Neural cell (in vitro differentiated cells): ENCODE data around the gene TTLL1. TPM values are rescaled to one million over a fixed set of nuclear protein-coding genes. Genes with fewer than 3 reads are reported as not detected.

Source experiments
- H2AFZ ChIP-seq: fragments of 200-600, 300-800 bp; sonication (generic), shearing (Covaris generic); 2 replicates; pipeline ENCODE4 v1.6.0; 2014; ENCODE audit warnings: low read depth, mild to moderate bottlenecking, antibody characterized with exemption, low read length, moderate library complexity
- H3F3A ChIP-seq: fragments of 200-600 bp; shearing (Covaris generic); 2 replicates; pipeline ENCODE4 v1.6.1; 2016; ENCODE audit warnings: mild to moderate bottlenecking, moderate library complexity, mixed read lengths, antibody characterized with exemption, low read length; ENCODE audit not compliant: insufficient read depth, poor library complexity, severe bottlenecking
- H3K27ac ChIP-seq: fragments of 200-600, 300-800 bp; sonication (generic), shearing (Covaris generic); 2 replicates; pipeline ENCODE4 v1.5.1; 2014; ENCODE audit warnings: mild to moderate bottlenecking, low read length, moderate library complexity
- H3K27me3 ChIP-seq: fragments of 300-800, 200-600 bp; sonication (generic), shearing (Covaris generic); 2 replicates; pipeline ENCODE4 v1.6.0; 2014; ENCODE audit warnings: mild to moderate bottlenecking, low read depth, low read length, moderate library complexity; ENCODE audit not compliant: insufficient read depth
- H3K36me3 ChIP-seq: fragments of 300-800, 200-600 bp; sonication (generic), shearing (Covaris generic); 2 replicates; pipeline ENCODE4 v1.5.1; 2014; ENCODE audit warnings: mild to moderate bottlenecking, antibody characterized with exemption, low read length, moderate library complexity; ENCODE audit not compliant: insufficient read depth
- H3K4me2 ChIP-seq: fragments of 300-800, 200-600 bp; sonication (generic), shearing (Covaris generic); 2 replicates; pipeline ENCODE4 v1.6.0; 2014; ENCODE audit warnings: mild to moderate bottlenecking, low read length
- H3K4me3 ChIP-seq: fragments of 300-800, 200-600 bp; sonication (generic), shearing (Covaris generic); 2 replicates; pipeline ENCODE4 v1.5.1; 2014; ENCODE audit warnings: mild to moderate bottlenecking, low read length, moderate library complexity
- H3K79me2 ChIP-seq: fragments of 200-600 bp; shearing (Covaris generic); replicated peaks from 2 replicates; pipeline ENCODE4 v1.6.0; 2014; ENCODE audit warnings: mild to moderate bottlenecking, low read length, moderate library complexity; ENCODE audit not compliant: insufficient read depth
- H3K9ac ChIP-seq: fragments of 300-800, 200-600 bp; sonication (generic), shearing (Covaris generic); 2 replicates; pipeline ENCODE4 v1.6.1; 2016; ENCODE audit warnings: mild to moderate bottlenecking, low read length, mixed read lengths
- H3K9me2 ChIP-seq: fragments of 200-600 bp; shearing (Covaris generic); 2 replicates; pipeline ENCODE4 v1.6.1; 2016; ENCODE audit warnings: mild to moderate bottlenecking, low read length, mixed read lengths; ENCODE audit not compliant: insufficient read depth
- H3K9me3 ChIP-seq: fragments of 200-600, 300-800 bp; sonication (generic), shearing (Covaris generic); 2 replicates; pipeline ENCODE4 v1.6.1; 2016; ENCODE audit warnings: mild to moderate bottlenecking, mixed run types, low read length, moderate library complexity, mixed read lengths
- H4K20me1 ChIP-seq: fragments of 200-600 bp; shearing (Covaris generic); 2 replicates; pipeline ENCODE4 v1.6.1; 2016; ENCODE audit warnings: mild to moderate bottlenecking, mixed run types; ENCODE audit not compliant: insufficient read depth
- EP300 ChIP-seq: fragments of 450-650 bp; conservative IDR thresholded peaks from 2 replicates; pipeline ENCODE4 v1.6.1; 2014; ENCODE audit warnings: antibody characterized with exemption, mild to moderate bottlenecking, moderate library complexity; ENCODE audit not compliant: poor library complexity, severe bottlenecking
- EZH2 ChIP-seq: fragments of 200-600, 300-800 bp; shearing (Covaris generic), sonication (generic); IDR thresholded peaks from 2 replicates; pipeline ENCODE4 v1.6.1; 2014; ENCODE audit warnings: antibody characterized with exemption, low read length, borderline replicate concordance, mild to moderate bottlenecking; ENCODE audit not compliant: insufficient read depth, poor library complexity, severe bottlenecking
- MXI1 ChIP-seq: fragments of 450-650 bp; conservative IDR thresholded peaks from 2 replicates; pipeline ENCODE4 v1.6.1; 2014; ENCODE audit warnings: antibody characterized with exemption, mild to moderate bottlenecking; ENCODE audit not compliant: poor library complexity, severe bottlenecking
- POLR2AphosphoS5 ChIP-seq: IDR thresholded peaks from 2 replicates; pipeline ENCODE4 v1.6.1; 2012
- RAD21 ChIP-seq: fragments of 450-650 bp; conservative IDR thresholded peaks from 2 replicates; pipeline ENCODE4 v1.6.1; 2014; ENCODE audit warnings: antibody characterized with exemption, mild to moderate bottlenecking, moderate library complexity
- SMC3 ChIP-seq: fragments of 450-650 bp; conservative IDR thresholded peaks from 2 replicates; pipeline ENCODE4 v1.6.1; 2014; ENCODE audit warnings: antibody characterized with exemption, mild to moderate bottlenecking, moderate library complexity; ENCODE audit not compliant: poor library complexity
- TAF1 ChIP-seq: IDR thresholded peaks from 2 replicates; pipeline ENCODE4 v1.6.1; 2012; ENCODE audit warnings: low read depth
- polyA plus RNA-seq: library from polyadenylated mRNA; depleted of rRNA; stranded (reverse); fragments of >200 nt; gene quantifications from 2 replicates; pipeline ENCODE4 v1.2.3, GENCODE V29; 2014
- TF ChIP-seq, protein P1 (sequence below): fragments of 450-650 bp; IDR thresholded peaks from 2 replicates; pipeline ENCODE4 v1.5.1; 2014; ENCODE audit warnings: antibody characterized with exemption, mild to moderate bottlenecking, moderate library complexity; ENCODE audit not compliant: poor library complexity, severe bottlenecking
- TF ChIP-seq, protein P2 (sequence below): IDR thresholded peaks from 2 replicates; pipeline ENCODE4 v1.6.1; 2012; ENCODE audit warnings: borderline replicate concordance

Gene TTLL1
- polyA plus RNA-seq, 1 donor from 2014 or later, result 36.3 TPM

DNA sequence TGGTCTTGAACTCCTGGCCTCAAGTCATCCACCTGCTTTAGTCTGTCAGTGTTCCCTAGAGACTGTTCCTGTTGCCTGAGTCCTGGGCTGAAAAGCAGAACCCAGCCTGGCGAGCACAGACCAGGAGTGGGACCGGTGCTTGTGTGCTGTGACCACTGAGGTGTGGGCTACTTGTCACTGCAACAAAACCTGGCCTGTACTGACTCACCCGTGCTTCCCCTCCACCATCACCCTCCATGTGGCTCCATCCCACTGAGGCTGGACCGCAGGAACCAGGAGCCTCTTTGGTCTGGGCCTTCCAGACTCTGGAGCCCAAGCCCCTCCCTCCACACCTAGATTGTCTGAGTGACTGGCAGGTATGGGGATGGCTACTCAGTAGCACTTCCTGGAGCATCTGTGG lies 45.4 kb upstream of the TTLL1 start:
- Histone ChIP-seq H3K9ac (no peak overlapping the region), H3K36me3 (no peaks in the 10 kb centered on the region), H3K79me2 (no peaks in the 10 kb centered on the region), H2AFZ (no peak overlapping the region), H3K9me2 (no peaks in the 10 kb centered on the region), H4K20me1 (no peaks in the 10 kb centered on the region), H3K9me3 (no peaks in the 10 kb centered on the region), H3F3A (no peaks in the 10 kb centered on the region), H3K4me3 (no peak overlapping the region), H3K4me2 (no peak overlapping the region), H3K27me3 (no peaks in the 10 kb centered on the region), H3K27ac (no peak overlapping the region)
- TF ChIP-seq SMC3 (no peak), EP300 (no peak), RAD21 (no peak), EZH2 (no peak), POLR2AphosphoS5 (no peak), TAF1 (no peak), MXI1 (no peak)
- TF ChIP-seq, protein P1, sequence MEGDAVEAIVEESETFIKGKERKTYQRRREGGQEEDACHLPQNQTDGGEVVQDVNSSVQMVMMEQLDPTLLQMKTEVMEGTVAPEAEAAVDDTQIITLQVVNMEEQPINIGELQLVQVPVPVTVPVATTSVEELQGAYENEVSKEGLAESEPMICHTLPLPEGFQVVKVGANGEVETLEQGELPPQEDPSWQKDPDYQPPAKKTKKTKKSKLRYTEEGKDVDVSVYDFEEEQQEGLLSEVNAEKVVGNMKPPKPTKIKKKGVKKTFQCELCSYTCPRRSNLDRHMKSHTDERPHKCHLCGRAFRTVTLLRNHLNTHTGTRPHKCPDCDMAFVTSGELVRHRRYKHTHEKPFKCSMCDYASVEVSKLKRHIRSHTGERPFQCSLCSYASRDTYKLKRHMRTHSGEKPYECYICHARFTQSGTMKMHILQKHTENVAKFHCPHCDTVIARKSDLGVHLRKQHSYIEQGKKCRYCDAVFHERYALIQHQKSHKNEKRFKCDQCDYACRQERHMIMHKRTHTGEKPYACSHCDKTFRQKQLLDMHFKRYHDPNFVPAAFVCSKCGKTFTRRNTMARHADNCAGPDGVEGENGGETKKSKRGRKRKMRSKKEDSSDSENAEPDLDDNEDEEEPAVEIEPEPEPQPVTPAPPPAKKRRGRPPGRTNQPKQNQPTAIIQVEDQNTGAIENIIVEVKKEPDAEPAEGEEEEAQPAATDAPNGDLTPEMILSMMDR, result no peak
- TF ChIP-seq, protein P2, sequence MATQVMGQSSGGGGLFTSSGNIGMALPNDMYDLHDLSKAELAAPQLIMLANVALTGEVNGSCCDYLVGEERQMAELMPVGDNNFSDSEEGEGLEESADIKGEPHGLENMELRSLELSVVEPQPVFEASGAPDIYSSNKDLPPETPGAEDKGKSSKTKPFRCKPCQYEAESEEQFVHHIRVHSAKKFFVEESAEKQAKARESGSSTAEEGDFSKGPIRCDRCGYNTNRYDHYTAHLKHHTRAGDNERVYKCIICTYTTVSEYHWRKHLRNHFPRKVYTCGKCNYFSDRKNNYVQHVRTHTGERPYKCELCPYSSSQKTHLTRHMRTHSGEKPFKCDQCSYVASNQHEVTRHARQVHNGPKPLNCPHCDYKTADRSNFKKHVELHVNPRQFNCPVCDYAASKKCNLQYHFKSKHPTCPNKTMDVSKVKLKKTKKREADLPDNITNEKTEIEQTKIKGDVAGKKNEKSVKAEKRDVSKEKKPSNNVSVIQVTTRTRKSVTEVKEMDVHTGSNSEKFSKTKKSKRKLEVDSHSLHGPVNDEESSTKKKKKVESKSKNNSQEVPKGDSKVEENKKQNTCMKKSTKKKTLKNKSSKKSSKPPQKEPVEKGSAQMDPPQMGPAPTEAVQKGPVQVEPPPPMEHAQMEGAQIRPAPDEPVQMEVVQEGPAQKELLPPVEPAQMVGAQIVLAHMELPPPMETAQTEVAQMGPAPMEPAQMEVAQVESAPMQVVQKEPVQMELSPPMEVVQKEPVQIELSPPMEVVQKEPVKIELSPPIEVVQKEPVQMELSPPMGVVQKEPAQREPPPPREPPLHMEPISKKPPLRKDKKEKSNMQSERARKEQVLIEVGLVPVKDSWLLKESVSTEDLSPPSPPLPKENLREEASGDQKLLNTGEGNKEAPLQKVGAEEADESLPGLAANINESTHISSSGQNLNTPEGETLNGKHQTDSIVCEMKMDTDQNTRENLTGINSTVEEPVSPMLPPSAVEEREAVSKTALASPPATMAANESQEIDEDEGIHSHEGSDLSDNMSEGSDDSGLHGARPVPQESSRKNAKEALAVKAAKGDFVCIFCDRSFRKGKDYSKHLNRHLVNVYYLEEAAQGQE, result no peak

DNA sequence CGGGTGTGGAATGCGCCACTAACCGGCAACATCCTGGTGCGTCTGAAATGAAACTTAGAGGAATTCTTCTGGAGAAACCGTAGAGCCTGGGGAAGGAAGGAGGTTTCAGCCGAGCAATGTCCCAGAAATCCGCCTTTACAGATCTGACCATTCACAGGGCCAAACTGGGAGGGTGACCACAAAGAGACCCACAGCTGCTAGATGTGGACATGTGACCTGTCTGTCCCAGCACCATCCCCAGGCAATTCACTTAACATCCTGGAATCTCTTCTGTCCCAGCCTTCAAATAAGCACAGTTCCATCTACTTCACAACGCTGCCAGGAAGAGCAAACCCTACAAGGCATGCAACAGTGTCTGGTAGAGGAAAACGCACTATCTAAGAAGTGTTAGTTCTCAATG lies 44.2 kb upstream of the TTLL1 start:
- no peaks in the 10 kb centered on the region for H3K9me3 ChIP-seq
- no peaks in the 10 kb centered on the region for H4K20me1 ChIP-seq
- H3K9me2 ChIP-seq, result no peaks in the 10 kb centered on the region
- no peaks in the 10 kb centered on the region for H3K27me3 ChIP-seq
- no peak overlapping the region for H3K4me2 ChIP-seq
- no peaks in the 10 kb centered on the region for H3K36me3 ChIP-seq
- no peak overlapping the region for H3K4me3 ChIP-seq
- no peak overlapping the region for H3K27ac ChIP-seq
- no peaks in the 10 kb centered on the region for H3K79me2 ChIP-seq
- TF ChIP-seq EP300 (no peak), POLR2AphosphoS5 (no peak), EZH2 (no peak), SMC3 (no peak), MXI1 (no peak), TAF1 (no peak), RAD21 (no peak)
- TF ChIP-seq, protein P1, result no peak
- TF ChIP-seq, protein P2, result no peak
- no peak overlapping the region for H2AFZ ChIP-seq
- H3F3A ChIP-seq, result no peaks in the 10 kb centered on the region
- H3K9ac ChIP-seq, result no peak overlapping the region
